Fibroblast of skin of abdomen (primary cell): ENCODE measurements around the gene SERPINB6. TPM values are rescaled to one million over a fixed set of nuclear protein-coding genes. Genes with fewer than 3 reads are reported as not detected.
"Not testable (repeated sequence)": the region's sequence is repeated elsewhere in the genome, so short reads cannot be mapped to it uniquely, and the experiment has no call there.

ENCODE experiments used
- DNase-seq: peaks from one replicate; pipeline ENCODE4 v3.0.0-alpha.2; 2013
- polyA plus RNA-seq, 2 experiments: library from polyadenylated mRNA; unstranded; fragments of 120-200 nt; gene quantifications; one replicate each; pipeline ENCODE4 v1.2.1, GENCODE V29; 2013; ENCODE audit not compliant: insufficient read length in 2 of 2

Gene SERPINB6
- polyA plus RNA-seq (2013, experiment 1 of 2; ENCODE audit: insufficient read length) = 107 TPM
- polyA plus RNA-seq (2013, experiment 2 of 2; ENCODE audit: insufficient read length) = 106 TPM

DNA sequence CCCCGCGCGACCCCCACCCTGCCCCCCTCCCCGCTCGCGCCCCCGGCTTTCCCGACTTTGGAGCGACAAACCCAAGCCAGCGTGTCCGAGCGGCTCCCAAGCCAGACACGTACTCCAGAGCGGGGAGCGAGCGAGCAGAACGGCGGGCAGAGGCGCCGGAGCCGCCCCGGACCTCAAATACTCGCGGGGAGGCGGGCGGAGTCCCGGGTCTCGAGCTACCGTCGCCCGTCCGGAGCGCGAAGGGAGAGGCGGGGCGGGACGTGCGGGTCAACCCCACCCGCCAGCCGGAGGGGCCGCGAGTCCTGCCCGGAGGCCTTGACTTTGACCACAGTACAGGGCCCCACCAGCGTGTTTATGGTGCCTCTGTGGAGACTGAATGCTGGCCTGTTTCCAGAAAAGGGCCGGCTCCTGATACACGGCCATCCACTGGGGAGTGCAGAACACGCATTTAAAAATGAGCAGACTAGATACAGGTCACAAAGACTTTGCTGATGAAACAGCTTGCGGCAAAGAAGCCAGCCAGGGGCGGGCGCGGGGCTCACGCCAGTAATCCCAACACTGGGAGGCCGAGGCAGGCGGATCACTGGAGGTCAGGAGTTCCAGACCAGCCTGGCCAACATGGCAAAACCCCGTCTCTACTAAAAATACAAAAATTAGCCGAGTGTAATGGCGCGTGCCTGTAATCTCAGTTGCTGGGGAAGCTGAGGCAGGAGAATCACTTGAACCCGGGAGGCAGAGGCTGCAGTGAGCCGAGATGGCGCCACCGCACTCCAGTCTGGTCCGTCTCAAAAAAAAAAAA, at the start of gene SERPINB6:
Gene SERPINB6, minus strand, starts transcription at position 148 of the 799 bp plus-strand sequence. CDS start 12,235 bp downstream, outside the sequence.
- DNase-seq = peak; percentile 74

DNA sequence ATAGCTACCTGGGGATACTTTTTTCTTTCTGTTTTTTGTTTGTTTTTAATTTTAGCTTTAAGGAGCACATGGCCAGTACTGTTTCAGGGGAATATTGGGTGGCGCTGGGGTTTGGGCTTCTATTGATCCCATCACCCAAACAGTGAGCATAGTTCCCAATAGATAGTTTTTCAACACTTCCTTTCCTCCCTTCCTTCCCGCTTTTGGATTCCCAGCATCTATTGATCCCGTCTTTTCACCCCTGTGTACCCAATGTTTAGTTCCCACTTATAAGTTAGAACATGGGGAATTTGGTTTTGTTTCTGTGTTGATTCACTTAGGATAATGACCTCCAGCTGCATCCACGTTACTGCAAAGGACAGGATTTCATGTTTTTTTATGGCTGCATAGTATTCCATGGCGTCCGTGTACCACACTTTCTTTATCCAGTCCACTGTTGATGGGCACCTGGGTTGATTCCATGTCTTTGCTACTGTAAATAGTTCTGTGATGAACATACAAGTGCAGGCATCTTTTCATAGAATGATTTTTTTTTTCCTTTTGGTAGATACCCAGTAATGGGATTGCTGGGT, 48.5 kb upstream of the SERPINB6 start:
- DNase-seq = no peak

DNA sequence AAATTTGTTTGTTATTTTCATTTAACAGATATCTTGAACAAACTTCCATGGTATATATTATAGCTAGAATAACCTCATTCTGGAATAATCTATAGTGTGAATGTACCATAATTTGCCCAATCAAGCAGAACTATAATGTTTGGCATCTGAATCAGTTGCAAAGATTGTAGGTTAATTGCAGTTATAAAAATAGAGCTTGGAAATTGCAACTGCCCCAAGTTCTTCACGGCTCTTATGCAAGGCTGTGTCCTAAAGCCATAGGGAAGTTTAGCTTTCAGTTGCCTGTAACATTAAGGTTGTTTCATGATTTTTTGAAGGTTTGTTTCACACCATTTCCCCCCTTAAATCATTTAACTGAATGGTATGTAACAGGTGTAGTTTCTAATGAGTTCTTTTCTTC, 47.7 kb upstream of the SERPINB6 start:
- DNase-seq = no peak

DNA sequence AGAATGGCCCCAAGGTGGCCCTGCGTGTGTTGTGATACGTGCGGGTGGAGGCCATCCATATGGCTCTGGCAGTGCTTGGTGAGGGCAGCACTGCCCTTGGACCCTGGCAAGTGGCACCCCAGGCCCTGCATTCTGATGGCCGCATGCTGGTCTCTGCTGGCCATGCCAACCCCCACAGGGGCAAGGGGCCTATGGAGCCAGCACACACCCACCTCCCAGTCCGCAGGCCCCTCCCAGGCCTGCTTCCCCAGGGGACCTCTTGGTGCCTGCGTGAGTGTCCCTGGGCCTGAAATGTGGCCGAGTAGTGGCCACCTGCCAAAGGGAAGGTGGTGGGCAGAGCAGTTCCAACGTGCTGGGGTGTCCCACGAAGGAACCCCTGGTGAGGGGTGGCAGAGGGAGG, 45.9 kb upstream of the SERPINB6 start:
- DNase-seq = no peak

DNA sequence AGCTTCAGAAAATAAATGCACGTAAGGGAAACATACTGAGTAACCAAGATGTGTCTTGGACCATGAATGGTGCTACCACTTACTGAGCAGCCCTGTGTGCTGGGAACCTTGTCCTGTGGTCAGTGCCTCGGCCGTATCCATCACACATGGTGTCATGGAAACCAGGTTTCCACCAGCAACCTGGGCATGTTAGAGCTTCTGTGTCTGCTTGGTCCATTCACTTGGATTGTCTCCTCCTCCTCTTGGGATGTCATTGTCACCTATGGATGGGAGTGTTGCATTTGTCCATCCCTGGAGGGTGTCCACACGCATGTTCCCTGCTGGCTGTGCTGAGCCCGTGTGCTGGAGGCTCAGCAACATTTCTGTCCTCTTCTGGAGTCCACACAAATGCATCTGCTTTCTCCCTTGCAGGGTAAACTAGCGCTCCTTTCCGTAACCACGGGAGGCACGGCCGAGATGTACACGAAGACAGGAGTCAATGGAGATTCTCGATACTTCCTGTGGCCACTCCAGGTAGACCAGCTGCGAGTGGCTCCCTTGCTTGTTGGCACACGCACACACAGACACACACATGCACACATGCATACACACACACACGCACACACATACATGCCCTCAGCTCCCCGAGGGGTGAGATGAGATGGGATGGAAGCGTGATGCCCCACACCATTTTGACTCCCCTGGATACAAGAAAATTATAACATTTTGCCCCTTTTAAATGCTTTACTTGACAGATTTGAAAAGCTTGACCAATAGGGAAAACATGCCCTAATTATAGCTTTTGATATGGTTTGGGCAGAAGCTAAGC, 45.3 kb upstream of the SERPINB6 start:
- no peak for DNase-seq

DNA sequence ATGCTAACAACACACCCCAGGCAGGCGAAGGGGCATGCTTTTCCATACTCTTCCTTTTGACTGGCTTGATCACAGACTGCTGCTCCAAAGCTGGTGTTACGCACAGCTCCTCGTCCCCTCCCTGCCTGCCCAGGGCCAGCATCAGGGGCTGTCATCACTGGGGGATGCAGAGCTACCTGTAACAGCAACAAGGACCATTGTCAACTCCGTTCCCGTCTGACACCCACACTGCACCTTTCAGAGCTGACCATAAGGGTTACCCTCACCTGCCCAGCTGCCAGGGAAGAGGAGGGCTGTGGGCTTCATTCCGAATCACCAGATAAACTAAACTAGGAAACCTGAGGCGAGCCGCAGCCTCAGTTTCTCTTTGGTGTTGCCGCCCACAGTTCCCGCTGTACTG, 43.8 kb upstream of the SERPINB6 start:
- no peak for DNase-seq

DNA sequence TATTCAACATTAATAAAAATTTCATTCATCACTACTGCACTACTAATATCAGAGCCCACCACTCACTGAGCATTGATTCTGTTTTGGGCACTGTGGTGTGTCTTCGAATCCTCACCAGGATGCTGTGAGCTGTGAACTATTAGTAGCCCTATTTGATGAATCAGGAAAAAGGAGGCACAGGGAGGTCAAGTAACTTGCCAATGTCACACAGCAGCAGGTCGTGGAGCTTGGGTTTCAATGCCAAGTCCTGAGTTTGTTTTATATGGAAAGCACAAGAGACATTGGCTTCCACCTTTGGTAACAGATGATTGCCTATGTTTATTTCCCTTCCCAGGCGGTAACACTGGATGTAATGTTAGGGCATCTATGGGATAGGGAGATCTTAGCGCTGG, 43.3 kb upstream of the SERPINB6 start:
- no peak for DNase-seq

DNA sequence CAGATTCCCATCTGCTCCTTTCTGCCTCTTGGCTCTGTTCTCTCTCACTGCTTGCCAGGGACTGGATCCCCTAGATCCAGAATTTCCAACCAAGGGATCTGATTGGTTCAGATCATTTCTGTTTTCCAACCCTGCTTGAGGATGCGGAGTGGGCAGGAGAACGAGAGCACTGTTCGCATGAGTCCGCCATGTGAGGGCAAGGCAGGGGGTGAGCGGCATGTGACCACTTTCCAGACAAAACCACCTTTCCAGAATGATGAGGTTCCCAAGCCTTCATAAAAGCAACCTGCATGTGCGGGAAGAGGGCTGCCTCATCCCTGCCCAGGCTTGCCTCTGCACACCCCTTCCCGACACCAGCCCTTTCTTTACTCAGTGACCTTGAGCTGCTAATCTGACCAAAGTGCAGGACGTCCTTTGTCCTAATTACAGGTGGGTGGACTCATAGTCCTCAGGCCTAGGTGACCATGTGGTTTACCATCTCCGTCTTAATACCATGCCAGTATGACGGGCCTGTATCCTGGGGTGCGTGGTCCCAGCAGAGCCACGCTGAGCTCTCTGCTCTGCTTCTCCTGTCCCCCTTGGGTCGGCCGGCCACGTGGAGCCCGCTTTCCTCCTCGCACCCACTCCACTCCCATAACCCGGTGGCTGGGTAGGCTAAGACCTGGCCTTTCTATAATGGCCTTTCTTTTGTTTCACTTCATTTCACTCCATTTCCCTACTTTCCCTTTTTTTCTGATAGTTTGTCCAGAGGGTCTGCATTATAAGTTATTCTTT, 42.7 kb upstream of the SERPINB6 start:
- DNase-seq = no peak

DNA sequence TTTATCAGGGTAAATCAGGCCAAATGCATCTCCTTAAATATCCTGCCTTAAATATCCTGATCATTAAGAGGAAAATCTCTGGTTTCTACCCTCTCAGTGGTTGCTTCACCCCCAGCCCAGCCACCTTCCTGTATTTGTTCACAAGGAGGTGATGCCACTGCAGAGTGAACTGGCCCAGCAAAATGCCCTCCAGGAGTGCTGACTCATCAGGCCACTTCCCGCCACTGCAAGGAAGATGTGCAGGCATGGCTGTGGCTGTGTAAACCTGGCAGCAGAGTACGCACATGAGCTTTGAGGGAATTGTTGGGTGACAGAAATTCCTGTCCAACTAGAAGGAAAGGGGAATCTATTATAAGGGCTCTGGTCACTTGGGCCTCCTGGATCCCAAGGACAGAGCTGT, 42.1 kb upstream of the SERPINB6 start:
- peak; percentile 26 for DNase-seq

DNA sequence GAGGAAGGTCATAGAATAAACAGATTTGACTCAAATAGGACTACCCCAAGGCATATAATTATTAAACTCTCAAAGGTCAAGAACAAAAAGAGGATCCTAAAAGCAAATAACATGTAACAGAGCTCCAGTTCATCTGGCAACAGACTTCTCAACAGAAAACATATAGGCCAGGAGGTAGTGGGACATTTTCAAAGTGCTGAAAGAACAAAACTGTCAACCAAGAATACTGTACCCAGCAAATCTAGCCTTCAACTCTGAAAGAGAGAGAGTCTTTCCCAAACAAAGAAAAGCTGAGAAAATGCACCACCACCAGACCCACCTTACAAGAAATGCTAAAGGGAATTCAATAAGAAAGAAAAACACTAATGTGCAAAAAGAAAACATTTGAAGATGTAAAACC, 40.2 kb upstream of the SERPINB6 start:
- no peak for DNase-seq

DNA sequence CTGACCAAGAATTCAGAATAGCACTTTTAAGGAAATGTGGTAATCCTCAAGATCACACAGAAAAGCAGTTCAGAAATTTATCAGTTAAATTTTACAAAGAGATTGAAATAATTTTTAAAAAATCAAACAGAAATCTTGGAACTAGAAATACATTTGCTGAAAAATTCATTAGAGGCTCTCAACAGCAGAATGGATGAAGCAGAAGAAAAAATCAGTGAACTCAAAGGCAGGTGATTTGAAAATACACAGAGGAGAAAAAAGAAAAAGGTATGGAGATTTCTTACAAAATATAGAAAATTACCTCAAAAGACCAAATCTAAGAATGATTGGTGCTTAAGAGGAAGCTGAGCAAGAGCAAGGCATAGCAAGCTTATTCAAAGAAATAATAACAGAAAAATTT, 39.8 kb upstream of the SERPINB6 start:
- DNase-seq = no peak

DNA sequence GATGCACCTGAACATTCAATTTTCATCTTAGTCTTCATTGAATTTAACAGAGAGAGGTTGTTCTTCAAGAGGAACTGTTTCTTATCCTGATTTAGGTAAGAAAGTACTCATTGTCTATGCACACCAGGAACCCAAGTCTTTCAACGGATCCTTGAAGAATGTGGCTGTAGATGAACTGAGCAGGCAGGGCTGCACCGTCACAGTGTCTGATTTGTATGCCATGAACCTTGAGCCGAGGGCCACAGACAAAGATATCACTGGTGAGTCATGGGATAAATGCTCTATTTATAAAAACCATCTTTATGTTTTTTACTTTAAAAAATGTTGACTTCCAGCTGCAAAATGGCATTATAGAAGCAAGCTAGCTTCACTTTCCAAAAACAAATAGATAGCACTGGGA, 38.6 kb upstream of the SERPINB6 start:
- no peak for DNase-seq

DNA sequence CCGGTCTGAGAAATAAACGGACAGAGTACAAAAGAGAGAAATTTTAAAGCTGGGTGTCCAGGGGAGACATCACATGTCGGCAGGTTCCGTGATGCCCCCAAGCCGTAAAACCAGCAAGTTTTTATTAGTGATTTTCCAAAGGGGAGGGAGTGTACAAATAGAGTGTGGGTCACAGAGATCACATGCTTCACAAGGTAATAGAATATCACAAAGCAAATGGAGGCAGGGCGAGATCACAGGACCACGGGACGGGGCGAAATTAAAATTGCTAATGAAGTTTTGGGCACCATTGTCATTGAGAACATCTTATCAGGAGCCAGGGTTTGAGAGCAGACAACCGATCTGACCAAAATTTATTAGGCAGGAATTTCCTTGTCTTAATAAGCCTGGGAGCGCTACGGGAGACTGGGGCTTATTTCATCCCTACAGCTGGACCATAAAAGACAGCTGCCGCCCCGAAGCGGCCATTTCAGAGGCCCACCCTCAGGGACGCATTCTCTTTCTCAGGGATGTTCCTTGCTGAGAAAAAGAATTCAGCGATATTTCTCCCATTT, 37.4 kb upstream of the SERPINB6 start:
- DNase-seq = not testable (repeated sequence)

DNA sequence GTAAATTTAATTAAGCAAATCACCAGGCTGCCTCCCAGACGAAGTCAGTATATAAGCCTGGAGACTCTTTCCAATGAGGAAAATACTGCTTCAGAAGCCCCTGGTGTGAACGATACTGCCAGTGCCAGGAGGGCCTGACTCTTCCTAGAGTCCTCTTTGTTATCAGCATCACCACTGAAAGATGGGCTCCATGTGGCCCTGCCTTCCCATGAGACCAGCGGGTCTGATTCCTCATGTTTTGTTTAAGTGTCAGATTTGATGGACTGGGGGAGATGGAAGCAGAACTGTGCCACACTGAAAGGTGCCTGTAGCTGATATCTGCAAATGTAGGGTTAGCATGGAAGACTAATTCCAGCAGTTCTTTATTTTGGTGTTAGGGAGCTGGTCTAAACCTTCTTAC, 36.2 kb upstream of the SERPINB6 start:
- no peak for DNase-seq

DNA sequence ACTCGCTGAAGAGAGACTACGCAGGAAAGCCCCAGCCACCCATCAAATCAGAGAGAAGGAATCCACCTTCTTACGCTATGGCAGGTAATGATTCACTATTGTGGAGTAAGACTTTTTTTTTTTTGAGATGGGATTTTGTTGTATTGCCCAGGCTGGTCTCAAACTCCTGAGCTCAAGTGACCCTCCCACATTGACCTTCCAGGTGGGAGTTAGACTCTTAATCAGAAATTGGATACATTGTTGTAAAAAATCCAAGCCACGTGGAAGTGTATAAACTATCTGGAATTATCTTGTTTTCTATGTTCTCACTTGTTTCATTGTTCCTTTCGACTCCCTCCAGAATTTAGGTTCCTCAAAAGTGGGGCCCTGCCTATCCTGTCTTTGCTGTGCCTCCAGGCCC, 35.1 kb upstream of the SERPINB6 start:
- DNase-seq = no peak

DNA sequence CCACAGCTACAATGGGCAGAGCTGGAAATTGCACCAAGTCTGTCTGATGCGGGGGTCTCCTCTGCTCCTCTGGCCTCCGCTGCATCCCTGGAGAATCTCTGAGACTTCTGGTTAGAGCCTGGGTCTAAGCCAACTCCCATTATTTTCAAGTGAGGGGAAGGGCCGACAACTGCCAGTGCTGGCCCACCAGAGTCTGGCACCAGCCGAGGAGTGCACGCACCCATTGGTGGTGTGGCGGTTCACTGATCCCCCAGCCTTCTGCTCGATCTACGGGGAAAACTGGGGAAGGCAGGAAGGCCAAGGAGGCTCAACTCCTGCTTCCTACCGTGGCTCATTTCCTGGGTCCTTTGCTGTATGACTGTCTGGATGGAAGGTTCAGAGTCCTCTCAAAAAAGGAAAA, 34.5 kb upstream of the SERPINB6 start:
- no peak for DNase-seq

DNA sequence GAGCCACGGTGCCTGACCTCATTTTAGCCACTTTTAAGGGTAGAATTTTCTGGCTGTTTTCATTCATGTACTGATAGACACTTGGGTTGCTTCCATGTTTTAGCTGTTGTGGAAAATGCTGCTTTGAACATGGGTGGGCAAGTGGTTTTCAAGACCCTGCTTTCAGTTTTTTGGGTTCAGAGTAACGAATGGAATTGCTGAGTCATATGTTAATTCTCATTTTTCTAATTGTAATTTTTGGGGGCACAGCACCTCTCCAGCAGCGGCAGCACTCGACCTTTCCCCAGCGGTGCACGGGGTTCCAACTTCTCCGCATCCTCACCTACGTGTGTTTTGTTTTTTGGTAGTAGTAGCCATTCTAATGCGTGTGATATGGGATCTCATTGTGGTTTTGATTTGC, 33.7 kb upstream of the SERPINB6 start:
- no peak for DNase-seq

DNA sequence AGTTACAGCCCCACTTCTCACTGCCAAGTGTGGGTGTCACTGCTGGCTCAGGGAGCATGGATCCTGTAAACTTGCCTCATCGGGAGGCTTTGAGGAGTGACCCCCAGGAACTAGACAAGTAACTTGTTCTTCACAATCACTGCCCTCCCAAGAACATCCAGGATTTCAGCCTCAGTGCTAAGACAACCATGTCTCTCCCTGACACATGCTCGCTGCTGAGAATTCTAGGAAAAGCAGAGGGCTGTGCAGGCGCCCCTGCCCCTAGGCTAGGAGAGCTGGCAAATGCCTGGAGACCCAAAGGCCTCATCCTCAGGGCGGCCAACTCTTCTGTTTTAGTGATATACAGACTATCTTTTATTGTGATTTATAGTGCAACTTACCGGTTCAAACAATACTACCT, 31.9 kb upstream of the SERPINB6 start:
- DNase-seq = not testable (repeated sequence)

DNA sequence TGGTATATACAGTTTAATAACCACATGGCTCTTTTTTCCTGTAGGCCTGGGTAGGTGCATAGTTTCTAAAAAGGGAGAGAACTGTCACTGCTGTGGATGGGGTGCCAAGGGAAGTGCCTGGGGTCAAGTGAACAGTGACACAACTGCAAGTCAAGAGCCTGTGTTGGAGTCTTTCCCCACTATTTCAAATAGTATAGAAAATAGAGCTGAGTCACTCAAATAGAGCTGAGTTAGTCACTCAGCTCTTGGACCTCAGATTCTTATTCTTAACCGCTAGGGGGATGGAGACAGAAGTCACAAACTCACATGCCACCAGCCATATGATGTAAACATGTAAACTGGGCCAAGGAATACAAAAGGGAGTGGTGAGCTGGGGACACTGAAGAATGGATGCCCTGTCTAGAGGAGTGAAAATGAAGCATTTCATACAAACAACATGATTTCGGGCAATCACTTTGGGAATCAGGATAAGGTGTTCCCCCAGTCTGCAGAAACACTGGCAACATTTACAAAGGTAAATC, 30.5 kb upstream of the SERPINB6 start:
- peak; percentile 78 for DNase-seq

DNA sequence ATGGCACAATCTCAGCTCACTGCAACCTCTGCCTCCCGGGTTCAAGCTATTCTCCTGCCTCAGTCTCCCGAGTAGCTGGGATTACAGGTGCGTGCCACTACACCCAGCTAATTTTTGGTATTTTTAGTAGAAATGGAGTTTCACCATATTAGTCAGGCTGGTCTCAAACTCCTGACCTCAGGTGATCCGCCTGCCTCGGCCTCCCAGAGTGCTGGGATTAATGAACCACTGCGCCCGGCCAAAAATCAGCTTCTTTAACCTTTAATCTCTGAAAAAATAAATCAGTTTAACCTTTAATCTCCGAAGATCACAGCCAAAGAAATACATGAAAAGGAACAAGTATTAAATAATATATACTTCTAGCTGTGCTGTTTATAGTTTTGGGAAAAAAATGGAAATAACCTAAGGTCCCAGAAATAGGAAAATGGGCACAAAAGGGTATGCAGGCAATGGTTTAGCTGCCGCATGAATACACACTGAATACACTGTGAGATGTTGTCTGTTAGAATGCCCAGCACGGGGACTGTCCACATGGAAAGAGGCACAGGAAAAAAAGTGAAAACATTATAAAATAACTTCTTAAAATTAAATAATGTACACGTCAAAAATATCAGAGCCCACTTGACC, 29.9 kb upstream of the SERPINB6 start:
- DNase-seq = no peak
